Neural cell (in vitro differentiated cells): ENCODE measurements around the gene EXOC3L1.

Experiments
- EP300 ChIP-seq: fragments of 450-650 bp; conservative IDR thresholded peaks from 2 replicates; pipeline ENCODE4 v1.6.1; 2014; ENCODE audit warnings: antibody characterized with exemption, mild to moderate bottlenecking, moderate library complexity; ENCODE audit not compliant: poor library complexity, severe bottlenecking
- EZH2 ChIP-seq: fragments of 200-600, 300-800 bp; shearing (Covaris generic), sonication (generic); IDR thresholded peaks from 2 replicates; pipeline ENCODE4 v1.6.1; 2014; ENCODE audit warnings: antibody characterized with exemption, low read length, borderline replicate concordance, mild to moderate bottlenecking; ENCODE audit not compliant: insufficient read depth, poor library complexity, severe bottlenecking
- MXI1 ChIP-seq: fragments of 450-650 bp; conservative IDR thresholded peaks from 2 replicates; pipeline ENCODE4 v1.6.1; 2014; ENCODE audit warnings: antibody characterized with exemption, mild to moderate bottlenecking; ENCODE audit not compliant: poor library complexity, severe bottlenecking
- POLR2AphosphoS5 ChIP-seq: IDR thresholded peaks from 2 replicates; pipeline ENCODE4 v1.6.1; 2012
- REST ChIP-seq: IDR thresholded peaks from 2 replicates; pipeline ENCODE4 v1.6.1; 2012; ENCODE audit warnings: borderline replicate concordance
- TAF1 ChIP-seq: IDR thresholded peaks from 2 replicates; pipeline ENCODE4 v1.6.1; 2012; ENCODE audit warnings: low read depth
- TF ChIP-seq, protein P1 (sequence below): fragments of 450-650 bp; IDR thresholded peaks from 2 replicates; pipeline ENCODE4 v1.5.1; 2014; ENCODE audit warnings: antibody characterized with exemption, mild to moderate bottlenecking, moderate library complexity; ENCODE audit not compliant: poor library complexity, severe bottlenecking

DNA sequence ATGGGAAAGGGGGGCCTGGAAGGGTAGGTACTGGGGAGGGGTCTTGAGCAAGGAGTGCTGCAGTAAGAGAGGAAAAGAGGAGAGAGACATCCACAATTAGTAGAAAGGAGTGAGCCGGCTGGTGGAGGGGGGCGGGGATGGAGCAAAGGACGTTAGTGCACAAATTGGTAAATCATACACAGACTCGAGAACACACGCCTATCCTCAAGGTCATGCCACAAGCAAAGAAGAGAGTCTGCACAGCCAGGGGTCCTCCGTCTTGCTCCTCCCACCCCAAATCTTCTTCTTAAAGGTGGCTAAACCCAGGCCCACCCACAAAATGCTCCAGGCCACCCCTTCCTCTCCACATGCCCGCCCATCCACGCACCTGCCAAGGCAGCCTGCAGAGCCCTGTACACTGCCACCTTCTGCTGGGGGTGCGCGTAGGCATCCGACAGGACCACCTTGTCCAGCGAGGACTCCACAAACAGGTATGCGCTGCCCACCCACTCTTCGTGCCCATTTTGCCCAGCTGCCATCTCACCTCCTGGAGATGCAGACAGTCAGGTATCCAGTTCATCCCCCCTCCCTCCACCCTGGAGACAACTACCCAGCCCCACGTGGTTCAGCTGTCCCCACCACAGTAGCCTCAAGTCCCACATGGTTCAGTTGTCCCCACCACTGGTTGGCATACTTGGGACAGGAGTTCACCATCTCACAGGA is 33.6 kb downstream of the EXOC3L1 start:
- TF ChIP-seq REST = no peak
- TF ChIP-seq TAF1 = no peak
- TF ChIP-seq, protein P1, sequence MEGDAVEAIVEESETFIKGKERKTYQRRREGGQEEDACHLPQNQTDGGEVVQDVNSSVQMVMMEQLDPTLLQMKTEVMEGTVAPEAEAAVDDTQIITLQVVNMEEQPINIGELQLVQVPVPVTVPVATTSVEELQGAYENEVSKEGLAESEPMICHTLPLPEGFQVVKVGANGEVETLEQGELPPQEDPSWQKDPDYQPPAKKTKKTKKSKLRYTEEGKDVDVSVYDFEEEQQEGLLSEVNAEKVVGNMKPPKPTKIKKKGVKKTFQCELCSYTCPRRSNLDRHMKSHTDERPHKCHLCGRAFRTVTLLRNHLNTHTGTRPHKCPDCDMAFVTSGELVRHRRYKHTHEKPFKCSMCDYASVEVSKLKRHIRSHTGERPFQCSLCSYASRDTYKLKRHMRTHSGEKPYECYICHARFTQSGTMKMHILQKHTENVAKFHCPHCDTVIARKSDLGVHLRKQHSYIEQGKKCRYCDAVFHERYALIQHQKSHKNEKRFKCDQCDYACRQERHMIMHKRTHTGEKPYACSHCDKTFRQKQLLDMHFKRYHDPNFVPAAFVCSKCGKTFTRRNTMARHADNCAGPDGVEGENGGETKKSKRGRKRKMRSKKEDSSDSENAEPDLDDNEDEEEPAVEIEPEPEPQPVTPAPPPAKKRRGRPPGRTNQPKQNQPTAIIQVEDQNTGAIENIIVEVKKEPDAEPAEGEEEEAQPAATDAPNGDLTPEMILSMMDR = no peak
- no peak for TF ChIP-seq EZH2
- no peak for TF ChIP-seq POLR2AphosphoS5
- no peak for TF ChIP-seq MXI1
- no peak for TF ChIP-seq EP300
